ENCODE measurements around the gene COPZ1. TPM values are rescaled to one million over a fixed set of nuclear protein-coding genes. Genes with fewer than 3 reads are reported as not detected.

Gene COPZ1
- total and polyA plus RNA-seq, 9 of the 15 experiments (the other 6 are each of a cell fraction or from before 2014, with no cell fraction given) = 137 to 487 (median 233) TPM

DNA sequence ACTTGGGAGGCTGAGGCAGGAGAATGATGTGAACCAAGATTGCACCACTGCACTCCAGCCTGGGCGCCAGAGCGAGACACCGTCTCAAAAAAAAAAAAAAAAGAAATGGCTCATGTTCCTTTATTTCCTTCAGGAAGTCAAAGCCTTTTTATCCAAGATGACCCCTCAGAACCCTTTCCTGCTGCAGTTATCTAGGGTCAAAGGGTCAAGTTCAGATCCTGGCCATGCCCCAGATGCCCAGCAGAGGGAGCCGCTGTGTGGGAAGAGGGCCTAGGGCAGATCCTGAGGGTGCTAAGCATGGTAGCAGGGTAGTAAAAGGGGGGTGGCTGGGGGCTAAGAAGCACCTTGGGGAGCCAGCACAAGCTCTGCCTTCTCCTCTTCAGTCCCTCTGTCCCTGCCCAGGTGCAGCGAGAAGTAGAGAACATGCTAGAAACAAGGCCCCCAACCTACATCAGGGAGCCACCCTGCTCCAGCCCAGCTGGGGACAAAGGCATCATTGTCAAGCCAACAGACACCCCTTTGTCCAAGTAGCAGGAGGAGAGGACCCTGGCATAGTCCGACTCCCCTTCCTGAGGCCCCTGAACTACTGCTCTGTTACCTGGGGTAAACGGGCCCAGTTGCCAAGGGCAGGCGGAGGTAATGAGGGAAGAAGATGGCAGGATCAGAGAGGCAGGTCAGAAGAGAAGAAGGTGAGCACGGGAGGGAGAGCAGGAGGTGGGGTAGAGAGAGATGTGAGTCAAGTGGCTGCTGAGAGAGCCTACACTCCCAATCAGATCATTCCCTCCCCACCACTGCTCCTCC is 30.6 kb upstream of the COPZ1 start (continued):
- TF ChIP-seq ARNT (IDR thresholded peaks at IDR 0.05) (peak; percentile 39 to 86; a peak in 1 of 4 replicates), GATA2 (CRISPR knock-in tag; IDR thresholded peaks at IDR 0.05) (peak; percentile 77), ZNF134 (CRISPR knock-in tag; conservative IDR thresholded peaks at IDR 0.05) (no peak), ZNF830 (CRISPR knock-in tag; IDR thresholded peaks at IDR 0.05) (no peak), CREB1 (IDR thresholded peaks at IDR 0.05) (no peak), CREB1 (CRISPR knock-in tag; IDR thresholded peaks at IDR 0.05) (no peak), FOXK2 (conservative IDR thresholded peaks at IDR 0.05 in 1 of 2, IDR thresholded peaks at IDR 0.05 in 1 of 2; ENCODE audit: low read depth in 2 of 2) (no peak), PHF21A (IDR thresholded peaks at IDR 0.05; ENCODE audit: borderline replicate concordance, low read depth) (no peak), ZNF347 (CRISPR knock-in tag; IDR thresholded peaks at IDR 0.05; ENCODE audit: low read depth) (peak; percentile 55; the same call in 1 of the 2 replicates), ZBTB8A (IDR thresholded peaks at IDR 0.05; ENCODE audit: partially characterized antibody) (no peak), ZNF165 (CRISPR knock-in tag; IDR thresholded peaks at IDR 0.05; ENCODE audit: borderline replicate concordance) (peak; percentile 85; the same call in 1 of the 2 replicates), CBFA2T2 (conservative IDR thresholded peaks at IDR 0.05) (no peak; the same call in 1 of the 2 replicates), HNRNPK (IDR thresholded peaks at IDR 0.05; ENCODE audit: low read depth, low read length, poor library complexity, severe bottlenecking) (no peak), CTBP1 (IDR thresholded peaks at IDR 0.05; ENCODE audit: borderline replicate concordance) (peak; percentile 76), FOXJ3 (CRISPR knock-in tag; IDR thresholded peaks at IDR 0.05) (no peak)
- TF ChIP-seq, protein P1, sequence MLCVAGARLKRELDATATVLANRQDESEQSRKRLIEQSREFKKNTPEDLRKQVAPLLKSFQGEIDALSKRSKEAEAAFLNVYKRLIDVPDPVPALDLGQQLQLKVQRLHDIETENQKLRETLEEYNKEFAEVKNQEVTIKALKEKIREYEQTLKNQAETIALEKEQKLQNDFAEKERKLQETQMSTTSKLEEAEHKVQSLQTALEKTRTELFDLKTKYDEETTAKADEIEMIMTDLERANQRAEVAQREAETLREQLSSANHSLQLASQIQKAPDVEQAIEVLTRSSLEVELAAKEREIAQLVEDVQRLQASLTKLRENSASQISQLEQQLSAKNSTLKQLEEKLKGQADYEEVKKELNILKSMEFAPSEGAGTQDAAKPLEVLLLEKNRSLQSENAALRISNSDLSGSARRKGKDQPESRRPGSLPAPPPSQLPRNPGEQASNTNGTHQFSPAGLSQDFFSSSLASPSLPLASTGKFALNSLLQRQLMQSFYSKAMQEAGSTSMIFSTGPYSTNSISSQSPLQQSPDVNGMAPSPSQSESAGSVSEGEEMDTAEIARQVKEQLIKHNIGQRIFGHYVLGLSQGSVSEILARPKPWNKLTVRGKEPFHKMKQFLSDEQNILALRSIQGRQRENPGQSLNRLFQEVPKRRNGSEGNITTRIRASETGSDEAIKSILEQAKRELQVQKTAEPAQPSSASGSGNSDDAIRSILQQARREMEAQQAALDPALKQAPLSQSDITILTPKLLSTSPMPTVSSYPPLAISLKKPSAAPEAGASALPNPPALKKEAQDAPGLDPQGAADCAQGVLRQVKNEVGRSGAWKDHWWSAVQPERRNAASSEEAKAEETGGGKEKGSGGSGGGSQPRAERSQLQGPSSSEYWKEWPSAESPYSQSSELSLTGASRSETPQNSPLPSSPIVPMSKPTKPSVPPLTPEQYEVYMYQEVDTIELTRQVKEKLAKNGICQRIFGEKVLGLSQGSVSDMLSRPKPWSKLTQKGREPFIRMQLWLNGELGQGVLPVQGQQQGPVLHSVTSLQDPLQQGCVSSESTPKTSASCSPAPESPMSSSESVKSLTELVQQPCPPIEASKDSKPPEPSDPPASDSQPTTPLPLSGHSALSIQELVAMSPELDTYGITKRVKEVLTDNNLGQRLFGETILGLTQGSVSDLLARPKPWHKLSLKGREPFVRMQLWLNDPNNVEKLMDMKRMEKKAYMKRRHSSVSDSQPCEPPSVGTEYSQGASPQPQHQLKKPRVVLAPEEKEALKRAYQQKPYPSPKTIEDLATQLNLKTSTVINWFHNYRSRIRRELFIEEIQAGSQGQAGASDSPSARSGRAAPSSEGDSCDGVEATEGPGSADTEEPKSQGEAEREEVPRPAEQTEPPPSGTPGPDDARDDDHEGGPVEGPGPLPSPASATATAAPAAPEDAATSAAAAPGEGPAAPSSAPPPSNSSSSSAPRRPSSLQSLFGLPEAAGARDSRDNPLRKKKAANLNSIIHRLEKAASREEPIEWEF (CRISPR knock-in tag; IDR thresholded peaks at IDR 0.05) = no peak
- TF ChIP-seq, protein P2, sequence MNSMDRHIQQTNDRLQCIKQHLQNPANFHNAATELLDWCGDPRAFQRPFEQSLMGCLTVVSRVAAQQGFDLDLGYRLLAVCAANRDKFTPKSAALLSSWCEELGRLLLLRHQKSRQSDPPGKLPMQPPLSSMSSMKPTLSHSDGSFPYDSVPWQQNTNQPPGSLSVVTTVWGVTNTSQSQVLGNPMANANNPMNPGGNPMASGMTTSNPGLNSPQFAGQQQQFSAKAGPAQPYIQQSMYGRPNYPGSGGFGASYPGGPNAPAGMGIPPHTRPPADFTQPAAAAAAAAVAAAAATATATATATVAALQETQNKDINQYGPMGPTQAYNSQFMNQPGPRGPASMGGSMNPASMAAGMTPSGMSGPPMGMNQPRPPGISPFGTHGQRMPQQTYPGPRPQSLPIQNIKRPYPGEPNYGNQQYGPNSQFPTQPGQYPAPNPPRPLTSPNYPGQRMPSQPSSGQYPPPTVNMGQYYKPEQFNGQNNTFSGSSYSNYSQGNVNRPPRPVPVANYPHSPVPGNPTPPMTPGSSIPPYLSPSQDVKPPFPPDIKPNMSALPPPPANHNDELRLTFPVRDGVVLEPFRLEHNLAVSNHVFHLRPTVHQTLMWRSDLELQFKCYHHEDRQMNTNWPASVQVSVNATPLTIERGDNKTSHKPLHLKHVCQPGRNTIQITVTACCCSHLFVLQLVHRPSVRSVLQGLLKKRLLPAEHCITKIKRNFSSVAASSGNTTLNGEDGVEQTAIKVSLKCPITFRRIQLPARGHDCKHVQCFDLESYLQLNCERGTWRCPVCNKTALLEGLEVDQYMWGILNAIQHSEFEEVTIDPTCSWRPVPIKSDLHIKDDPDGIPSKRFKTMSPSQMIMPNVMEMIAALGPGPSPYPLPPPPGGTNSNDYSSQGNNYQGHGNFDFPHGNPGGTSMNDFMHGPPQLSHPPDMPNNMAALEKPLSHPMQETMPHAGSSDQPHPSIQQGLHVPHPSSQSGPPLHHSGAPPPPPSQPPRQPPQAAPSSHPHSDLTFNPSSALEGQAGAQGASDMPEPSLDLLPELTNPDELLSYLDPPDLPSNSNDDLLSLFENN (IDR thresholded peaks at IDR 0.05; ENCODE audit: low read depth in 2 of 2, low read length in 2 of 2) = no peak; a peak in 1 of 4 replicates
- TF ChIP-seq, protein P3, sequence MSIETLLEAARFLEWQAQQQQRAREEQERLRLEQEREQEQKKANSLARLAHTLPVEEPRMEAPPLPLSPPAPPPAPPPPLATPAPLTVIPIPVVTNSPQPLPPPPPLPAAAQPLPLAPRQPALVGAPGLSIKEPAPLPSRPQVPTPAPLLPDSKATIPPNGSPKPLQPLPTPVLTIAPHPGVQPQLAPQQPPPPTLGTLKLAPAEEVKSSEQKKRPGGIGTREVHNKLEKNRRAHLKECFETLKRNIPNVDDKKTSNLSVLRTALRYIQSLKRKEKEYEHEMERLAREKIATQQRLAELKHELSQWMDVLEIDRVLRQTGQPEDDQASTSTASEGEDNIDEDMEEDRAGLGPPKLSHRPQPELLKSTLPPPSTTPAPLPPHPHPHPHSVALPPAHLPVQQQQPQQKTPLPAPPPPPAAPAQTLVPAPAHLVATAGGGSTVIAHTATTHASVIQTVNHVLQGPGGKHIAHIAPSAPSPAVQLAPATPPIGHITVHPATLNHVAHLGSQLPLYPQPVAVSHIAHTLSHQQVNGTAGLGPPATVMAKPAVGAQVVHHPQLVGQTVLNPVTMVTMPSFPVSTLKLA (conservative IDR thresholded peaks at IDR 0.05) = no peak
